A673 (cell line): ENCODE data around the gene ZKSCAN3. TPM values are rescaled to one million over a fixed set of nuclear protein-coding genes. Genes with fewer than 3 reads are reported as not detected.

Experiments
- BruUV-seq: library from RNA; stranded (reverse); fragments of 400-500 nt; replicated peaks from 2 replicates; lab custom pipeline; 2021; lab: Mats Ljungman, UMichigan
- CTCF ChIA-PET: fragments of 300-600 bp; sonication (Branson Sonifier 250); formaldehyde crosslinking; loops from one replicate; lab custom pipeline; 2022; ENCODE audit warnings: antibody characterized with exemption; lab: Charles Lee
- POLR2A ChIA-PET: fragments of 300-600 bp; sonication (Branson Sonifier 250); formaldehyde crosslinking; loops from one replicate; lab custom pipeline; 2022; ENCODE audit warnings: antibody characterized with exemption; ENCODE audit not compliant: low non-redundant PET; lab: Charles Lee
- DNase-seq: peaks from one replicate; pipeline ENCODE4 v3.0.0-alpha.2; 2015; ENCODE audit warnings: low spot score
- H3K27ac ChIP-seq: fragments of 200-600 bp; sonication (generic); 2 replicates; pipeline ENCODE4 v1.5.1; 2016; ENCODE audit warnings: mixed run types, low read depth, mild to moderate bottlenecking, mixed read lengths, antibody characterized with exemption, low read length; ENCODE audit not compliant: poor library complexity, severe bottlenecking
- H3K27me3 ChIP-seq: fragments of 200-600 bp; sonication (generic); replicated peaks from 2 replicates; pipeline ENCODE4 v1.6.1; 2017; ENCODE audit warnings: mixed run types, low read depth, mild to moderate bottlenecking, mixed read lengths, antibody characterized with exemption, low read length; ENCODE audit not compliant: insufficient read depth, poor library complexity
- H3K36me3 ChIP-seq: fragments of 200-600 bp; sonication (generic); 2 replicates; pipeline ENCODE4 v1.6.1; 2016; ENCODE audit warnings: mixed run types, mild to moderate bottlenecking, mixed read lengths, antibody characterized with exemption, low read length; ENCODE audit not compliant: insufficient read depth, poor library complexity, severe bottlenecking
- H3K4me1 ChIP-seq: fragments of 200-600 bp; sonication (generic); 2 replicates; pipeline ENCODE4 v1.6.1; 2017; ENCODE audit warnings: mixed run types, mild to moderate bottlenecking, mixed read lengths, antibody characterized with exemption, low read length; ENCODE audit not compliant: insufficient read depth, poor library complexity, severe bottlenecking
- H3K4me3 ChIP-seq: fragments of 200-600 bp; sonication (generic); 2 replicates; pipeline ENCODE4 v1.5.1; 2016; ENCODE audit warnings: low read depth, mixed run types, mild to moderate bottlenecking, mixed read lengths, low read length; ENCODE audit not compliant: poor library complexity, severe bottlenecking
- H3K9me3 ChIP-seq: fragments of 200-600 bp; sonication (generic); 2 replicates; pipeline ENCODE4 v1.6.1; 2016; ENCODE audit warnings: mixed run types, low read depth, mild to moderate bottlenecking, mixed read lengths, antibody characterized with exemption, low read length; ENCODE audit not compliant: poor library complexity, severe bottlenecking
- CTCF ChIP-seq: fragments of 300-800, 200-600 bp; sonication (generic); conservative IDR thresholded peaks from 2 replicates; pipeline ENCODE4 v1.5.1; 2017; ENCODE audit warnings: low read depth, mild to moderate bottlenecking, antibody characterized with exemption, low read length, moderate library complexity, mixed read lengths
- EZH2 ChIP-seq: fragments of 200-600 bp; sonication (generic); IDR thresholded peaks from 2 replicates; pipeline ENCODE4 v1.6.1; 2017; ENCODE audit warnings: borderline replicate concordance, low read depth, mild to moderate bottlenecking, mixed read lengths, antibody characterized with exemption, low read length; ENCODE audit not compliant: poor library complexity, severe bottlenecking
- intact Hi-C: fragments of 100-400 bp; cut with micrococcal nuclease; formaldehyde crosslinking; loops from one replicate; pipeline ENCODE4 v1.10.0; 2022; ENCODE audit not compliant: unreplicated experiment
- total RNA-seq: library from RNA; stranded (reverse); gene quantifications from 2 replicates; pipeline ENCODE4 v1.2.3, GENCODE V29; 2021

ZKSCAN3 gene
- total RNA-seq, 1 experiment from 2014 or later: 8.7 TPM

GRCh38 chr6:28322661-28323060 lies 27.1 kb upstream of the ZKSCAN3 start:
- POLR2A ChIA-PET: interaction anchor here (0.6 kb wide), 1 partner anchor 515 kb away, joined by 7 read pairs; no protein-coding TSS in a partner anchor

GRCh38 chr6:28323813-28324424 lies 25.8 kb upstream of the ZKSCAN3 start:
- ChIA-PET CTCF (no interaction called here), POLR2A (no interaction called here)
- Histone ChIP-seq H3K9me3 (peaks cover 27% of the 10 kb centered on the region), H3K4me3 (no peak overlapping the region), H3K36me3 (no peaks in the 10 kb centered on the region), H3K4me1 (no peaks in the 10 kb centered on the region), H3K27ac (no peak overlapping the region), H3K27me3 (no peaks in the 10 kb centered on the region)
- BruUV-seq: no TSS peak
- intact Hi-C loops: no loop called here
- TF ChIP-seq CTCF (no peak), EZH2 (no peak)
- no peak for DNase-seq

More at GRCh38 chr6:28322661-28323060, 27.1 kb upstream of the ZKSCAN3 start:
- TF ChIP-seq EZH2 (no peak), CTCF (no peak)
- H3K27me3 ChIP-seq: no peaks in the 10 kb centered on the region
- DNase-seq: no peak
- intact Hi-C loops: no loop called here
- H3K36me3 ChIP-seq: no peaks in the 10 kb centered on the region
- CTCF ChIA-PET: no interaction called here
- no peak overlapping the region for H3K4me3 ChIP-seq
- no peaks in the 10 kb centered on the region for H3K4me1 ChIP-seq
- H3K9me3 ChIP-seq: peaks cover 27% of the 10 kb centered on the region
- BruUV-seq: no TSS peak
- H3K27ac ChIP-seq: no peak overlapping the region

GRCh38 chr6:28326371-28326948 lies 23.3 kb upstream of the ZKSCAN3 start:
- H3K4me3 ChIP-seq: no peak overlapping the region
- H3K9me3 ChIP-seq: peaks cover 27% of the 10 kb centered on the region
- H3K27me3 ChIP-seq: no peaks in the 10 kb centered on the region
- no peak for DNase-seq
- no peak overlapping the region for H3K27ac ChIP-seq
- no peaks in the 10 kb centered on the region for H3K4me1 ChIP-seq
- BruUV-seq: no TSS peak
- TF ChIP-seq CTCF (no peak), EZH2 (no peak)
- intact Hi-C loops: no loop called here
- ChIA-PET POLR2A (no interaction called here), CTCF (no interaction called here)
- H3K36me3 ChIP-seq: no peaks in the 10 kb centered on the region
